Measurements from ENCODE around the gene PLEKHM1.
"Not testable (repeated sequence)": the region's sequence is repeated elsewhere in the genome, so short reads cannot be mapped to it uniquely, and the experiment has no call there.

GRCh38 chr17:45469204-45469563, 21.3 kb downstream of the PLEKHM1 start:
- not testable (repeated sequence) for TF ChIP-seq POLR2A (IDR thresholded peaks at IDR 0.05)
- TF ChIP-seq, protein P1, sequence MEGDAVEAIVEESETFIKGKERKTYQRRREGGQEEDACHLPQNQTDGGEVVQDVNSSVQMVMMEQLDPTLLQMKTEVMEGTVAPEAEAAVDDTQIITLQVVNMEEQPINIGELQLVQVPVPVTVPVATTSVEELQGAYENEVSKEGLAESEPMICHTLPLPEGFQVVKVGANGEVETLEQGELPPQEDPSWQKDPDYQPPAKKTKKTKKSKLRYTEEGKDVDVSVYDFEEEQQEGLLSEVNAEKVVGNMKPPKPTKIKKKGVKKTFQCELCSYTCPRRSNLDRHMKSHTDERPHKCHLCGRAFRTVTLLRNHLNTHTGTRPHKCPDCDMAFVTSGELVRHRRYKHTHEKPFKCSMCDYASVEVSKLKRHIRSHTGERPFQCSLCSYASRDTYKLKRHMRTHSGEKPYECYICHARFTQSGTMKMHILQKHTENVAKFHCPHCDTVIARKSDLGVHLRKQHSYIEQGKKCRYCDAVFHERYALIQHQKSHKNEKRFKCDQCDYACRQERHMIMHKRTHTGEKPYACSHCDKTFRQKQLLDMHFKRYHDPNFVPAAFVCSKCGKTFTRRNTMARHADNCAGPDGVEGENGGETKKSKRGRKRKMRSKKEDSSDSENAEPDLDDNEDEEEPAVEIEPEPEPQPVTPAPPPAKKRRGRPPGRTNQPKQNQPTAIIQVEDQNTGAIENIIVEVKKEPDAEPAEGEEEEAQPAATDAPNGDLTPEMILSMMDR (IDR thresholded peaks at IDR 0.05): not testable (repeated sequence)

Measured in Peyer's patch (tissue), 4 donors.